Occipital lobe (tissue), 3 donors: ENCODE measurements around the gene SMC1A. TPM values are rescaled to one million over a fixed set of nuclear protein-coding genes. Genes with fewer than 3 reads are reported as not detected.

ENCODE experiments used
- DNase-seq: peaks from one replicate; lab custom pipeline; 2025; lab: John Stamatoyannopoulos, UW
- small RNA-seq: library from RNA; depleted of rRNA; stranded (forward); fragments of <200 nt; gene quantifications from one replicate; pipeline ENCODE3, GENCODE V24; 2014
- total RNA-seq: library from RNA; depleted of rRNA; stranded (reverse); fragments of >200 nt; gene quantifications from one replicate; pipeline ENCODE4 v1.2.3, GENCODE V29; 2014

SMC1A gene
- total RNA-seq, 1 donor from 2014 or later = 17.6 TPM

DNA sequence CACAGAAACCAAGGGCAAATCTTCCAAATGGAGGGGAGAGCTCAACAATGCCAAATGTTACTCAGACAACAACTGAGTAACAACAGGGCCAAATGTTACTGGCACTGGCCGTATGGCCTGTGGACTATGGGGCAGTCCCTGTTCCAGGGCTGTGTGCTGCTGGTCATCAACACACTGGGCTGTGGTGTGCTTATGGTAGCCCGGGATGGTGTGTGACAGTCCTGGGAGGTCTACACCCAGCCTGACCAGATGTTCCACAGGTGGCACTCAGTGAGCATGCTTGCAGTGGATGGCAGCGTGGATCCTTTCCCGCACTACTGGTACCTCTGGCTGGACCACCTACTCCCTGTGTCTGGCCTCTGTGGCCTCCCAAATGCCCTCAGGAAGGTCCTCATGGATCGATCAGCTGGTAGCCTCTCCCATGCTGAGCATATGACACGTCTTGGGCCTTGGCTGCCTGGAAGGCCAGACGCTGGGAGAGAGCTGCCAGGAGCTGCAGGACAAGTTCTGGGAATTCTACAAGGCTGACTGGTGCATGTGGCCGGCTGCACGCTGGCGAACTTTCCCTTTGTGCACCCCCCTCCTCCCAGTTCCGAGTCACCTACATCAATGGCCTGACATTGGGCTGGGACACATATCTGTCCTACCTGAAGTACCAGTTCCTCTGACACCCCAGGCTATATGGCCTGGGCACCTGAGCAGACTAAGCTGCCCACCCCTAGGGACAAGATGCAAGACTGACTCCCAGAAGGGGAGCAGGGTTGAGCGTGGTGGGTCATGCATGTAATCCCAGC lies 81.4 kb downstream of the SMC1A start:
- no peak for DNase-seq

DNA sequence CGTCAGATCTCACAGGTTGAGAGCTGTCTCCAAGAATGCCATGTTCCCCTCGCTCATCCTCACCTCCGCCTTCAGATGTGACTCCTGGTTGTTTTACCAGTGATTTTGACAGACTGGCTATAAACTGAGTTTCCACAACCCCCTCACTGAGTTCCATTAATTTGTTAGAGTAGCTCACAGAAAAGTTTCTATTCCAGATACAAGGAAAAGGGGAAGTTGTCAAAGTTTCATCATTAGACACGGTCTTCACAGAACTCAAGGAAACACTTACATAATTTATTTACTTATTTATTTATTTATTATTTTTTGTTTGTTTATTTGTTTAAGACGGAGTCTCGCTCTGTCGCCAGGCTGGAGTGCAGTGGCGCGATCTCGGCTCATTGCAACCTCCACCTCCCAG lies 85.4 kb downstream of the SMC1A start:
- DNase-seq = no peak

GRCh38 chrX:53333853-53334252 lies 88.6 kb downstream of the SMC1A start:
- DNase-seq = no peak

GRCh38 chrX:53332204-53332603 lies 90.2 kb downstream of the SMC1A start:
- DNase-seq = peak; percentile 3

DNA sequence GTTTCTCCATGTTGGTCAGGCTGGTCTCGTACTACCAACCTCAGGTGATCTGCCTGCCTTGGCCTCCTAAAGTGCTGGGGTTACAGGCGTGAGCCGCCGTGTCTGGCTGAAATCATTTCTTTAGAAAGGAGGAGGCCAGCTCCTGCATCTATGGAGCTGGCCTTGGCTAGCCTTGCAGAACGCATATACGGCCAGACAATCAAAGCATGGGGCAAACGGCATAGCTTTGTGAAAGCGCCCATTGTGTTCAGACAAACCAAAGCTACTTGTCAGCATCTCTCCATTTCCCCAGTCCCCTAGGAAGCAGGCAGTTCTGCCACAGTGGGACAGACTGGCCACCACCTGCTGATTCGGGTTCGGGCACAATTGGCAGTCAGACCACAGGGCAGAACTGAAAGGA lies 92.1 kb downstream of the SMC1A start:
- DNase-seq = no peak

DNA sequence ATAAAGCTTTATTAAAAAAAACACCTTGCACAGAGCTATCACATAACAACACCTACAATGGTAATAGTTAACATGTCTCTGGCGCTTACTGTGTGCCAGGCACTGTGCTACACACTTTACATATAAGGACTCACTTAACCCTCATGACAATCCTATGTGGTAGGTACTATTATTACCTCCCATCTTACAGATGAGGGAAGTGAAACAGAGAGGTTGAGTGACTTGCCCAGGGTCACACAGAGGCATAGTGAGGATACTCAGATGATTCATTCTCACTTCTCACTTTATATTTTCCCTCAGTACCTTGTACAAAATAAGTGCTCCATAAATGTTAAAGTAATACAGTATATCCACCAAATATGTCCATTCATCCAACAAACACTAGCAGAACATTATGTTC lies 97.7 kb downstream of the SMC1A start:
- no peak for DNase-seq

Small RNA genes lying within 50 kb of the gene (small RNA-seq; reads per million reads assigned to genes)
- not detected for gene AC245102.2
- gene MIR6857 = not detected
- not detected for gene RF00019
- gene VTRNA3-1P = not detected

Other genes starting within 250 kb of the SMC1A start
- gene KDM5C, start 197.4 kb downstream of the SMC1A start, total RNA-seq = 103 TPM
- 8.6 TPM for gene IQSEC2, start 141.1 kb downstream of the SMC1A start, total RNA-seq
- gene RIBC1, start 219 bp upstream of the SMC1A start, total RNA-seq = 1.1 TPM
- 28.5 TPM for gene HSD17B10, start 11.7 kb upstream of the SMC1A start, total RNA-seq